ENCODE data around the gene OR2AP1.
"Not testable (repeated sequence)": the region's sequence is repeated elsewhere in the genome, so short reads cannot be mapped to it uniquely, and the experiment has no call there.

The OR2AP1 gene

DNA sequence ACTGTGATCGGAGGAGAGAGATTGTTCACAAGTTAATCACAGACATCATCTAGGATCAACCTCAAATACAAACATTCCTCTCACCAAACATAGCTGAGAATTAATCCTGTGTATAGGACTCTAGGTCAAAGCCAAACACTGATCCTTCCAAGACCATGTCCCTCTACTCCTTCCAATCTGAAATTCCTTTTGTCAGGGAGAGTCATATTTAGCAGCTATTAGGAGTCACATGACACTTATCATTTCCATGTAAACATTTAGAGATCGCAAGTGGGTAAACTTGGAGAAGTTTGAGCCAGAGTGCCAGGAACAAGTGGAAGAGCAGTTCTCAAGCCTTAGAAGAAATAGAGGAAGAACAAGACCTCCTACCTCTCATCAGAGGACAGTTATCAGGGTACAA lies 13.5 kb downstream of the OR2AP1 start:
- Histone ChIP-seq H2AFZ (ENCODE audit: low read length) (no peak overlapping the region), H2BK120ac (ENCODE audit: low read depth, low read length) (no peak overlapping the region), H3K9me3 (replicated peaks in 1 of 2; ENCODE audit: control insufficient read depth in 2 of 2, insufficient read depth in 1 of 2, low read depth in 1 of 2, low read length in 2 of 2) (no peaks in the 10 kb centered on the region), H3K4me1 (ENCODE audit: control insufficient read depth in 2 of 2, insufficient read depth in 1 of 2, low read depth in 1 of 2, low read length in 2 of 2) (no peaks in the 10 kb centered on the region), H3K79me1 (ENCODE audit: low read depth, low read length) (no peaks in the 10 kb centered on the region), H2BK12ac (ENCODE audit: low read length) (no peak overlapping the region), H3K14ac (ENCODE audit: low read length) (no peak overlapping the region), H3K4ac (ENCODE audit: low read length) (no peak overlapping the region), H4K8ac (ENCODE audit: low read depth, low read length) (no peak overlapping the region), H3K4me2 (ENCODE audit: insufficient read depth, low read length, poor library complexity, severe bottlenecking) (no peak overlapping the region), H3K27ac (replicated peaks; ENCODE audit: low read length) (no peak overlapping the region), H2AK5ac (ENCODE audit: low read depth, low read length) (no peak overlapping the region), H3K18ac (ENCODE audit: low read length) (no peak overlapping the region), H3K9ac (ENCODE audit: low read depth, low read length, poor library complexity) (no peak overlapping the region), H3K4me3 (ENCODE audit: low read length in 2 of 2) (no peak overlapping the region), H3K36me3 (replicated peaks in 1 of 2; ENCODE audit: control insufficient read depth in 2 of 2, insufficient read depth in 2 of 2, low read length in 2 of 2) (no peaks in the 10 kb centered on the region), H2BK15ac (ENCODE audit: low read length) (no peak overlapping the region), H4K91ac (ENCODE audit: low read depth, low read length, poor library complexity) (no peak overlapping the region), H2BK5ac (ENCODE audit: low read length) (no peak overlapping the region), H3K27me3 (ENCODE audit: control insufficient read depth in 3 of 3, insufficient read depth in 3 of 3, low read depth in 1 of 3, low read length in 3 of 3) (no peaks in the 10 kb centered on the region), H3K23ac (ENCODE audit: low read depth, low read length, poor library complexity) (no peak overlapping the region)
- DNase-seq (ENCODE audit: low spot score): no peak
- WGBS, 2 donors (ENCODE audit: extremely low coverage in 2 of 2, insufficient read length in 2 of 2, insufficient replicate concordance in 1 of 2): no CpG with 5 or more reads among the region's 2 CpGs

DNA sequence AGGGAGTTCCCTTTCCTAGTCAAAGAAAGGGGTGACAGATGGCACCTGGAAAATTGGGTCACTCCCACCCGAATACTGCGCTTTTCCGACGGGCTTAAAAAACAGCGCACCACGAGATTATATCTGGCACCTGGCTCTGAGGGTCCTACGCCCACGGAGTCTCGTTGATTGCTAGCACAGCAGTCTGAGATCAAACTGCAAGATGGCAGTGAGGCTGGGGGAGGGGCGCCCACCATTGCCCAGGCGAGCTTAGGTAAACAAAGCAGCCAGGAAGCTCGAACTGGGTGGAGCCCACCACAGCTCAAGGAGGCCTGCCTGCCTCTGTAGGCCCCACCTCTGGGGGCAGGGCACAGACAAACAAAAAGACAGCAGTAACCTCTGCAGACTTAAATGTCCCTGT lies 17.9 kb downstream of the OR2AP1 start:
- H2BK5ac ChIP-seq (ENCODE audit: low read length); H3K4me2 ChIP-seq (ENCODE audit: insufficient read depth, low read length, poor library complexity, severe bottlenecking); H4K91ac ChIP-seq (ENCODE audit: low read depth, low read length, poor library complexity); H2BK15ac ChIP-seq (ENCODE audit: low read length); H2BK12ac ChIP-seq (ENCODE audit: low read length); H3K18ac ChIP-seq (ENCODE audit: low read length); H3K27ac ChIP-seq (replicated peaks; ENCODE audit: low read length); H3K9ac ChIP-seq (ENCODE audit: low read depth, low read length, poor library complexity); DNase-seq (ENCODE audit: low spot score); H4K8ac ChIP-seq (ENCODE audit: low read depth, low read length); H3K23ac ChIP-seq (ENCODE audit: low read depth, low read length, poor library complexity); H3K79me1 ChIP-seq (ENCODE audit: low read depth, low read length); H3K36me3 ChIP-seq (replicated peaks in 1 of 2; ENCODE audit: control insufficient read depth in 2 of 2, insufficient read depth in 2 of 2, low read length in 2 of 2); H3K14ac ChIP-seq (ENCODE audit: low read length); H2BK120ac ChIP-seq (ENCODE audit: low read depth, low read length); H3K9me3 ChIP-seq (replicated peaks in 1 of 2; ENCODE audit: control insufficient read depth in 2 of 2, insufficient read depth in 1 of 2, low read depth in 1 of 2, low read length in 2 of 2); H3K4ac ChIP-seq (ENCODE audit: low read length); H3K4me3 ChIP-seq (ENCODE audit: low read length in 2 of 2); H3K27me3 ChIP-seq (ENCODE audit: control insufficient read depth in 3 of 3, insufficient read depth in 3 of 3, low read depth in 1 of 3, low read length in 3 of 3); H2AK5ac ChIP-seq (ENCODE audit: low read depth, low read length); H3K4me1 ChIP-seq (ENCODE audit: control insufficient read depth in 2 of 2, insufficient read depth in 1 of 2, low read depth in 1 of 2, low read length in 2 of 2); H2AFZ ChIP-seq (ENCODE audit: low read length): not testable (repeated sequence)
- no CpG with 5 or more reads among the region's 12 CpGs for WGBS, 2 donors (ENCODE audit: extremely low coverage in 2 of 2, insufficient read length in 2 of 2, insufficient replicate concordance in 1 of 2)

DNA sequence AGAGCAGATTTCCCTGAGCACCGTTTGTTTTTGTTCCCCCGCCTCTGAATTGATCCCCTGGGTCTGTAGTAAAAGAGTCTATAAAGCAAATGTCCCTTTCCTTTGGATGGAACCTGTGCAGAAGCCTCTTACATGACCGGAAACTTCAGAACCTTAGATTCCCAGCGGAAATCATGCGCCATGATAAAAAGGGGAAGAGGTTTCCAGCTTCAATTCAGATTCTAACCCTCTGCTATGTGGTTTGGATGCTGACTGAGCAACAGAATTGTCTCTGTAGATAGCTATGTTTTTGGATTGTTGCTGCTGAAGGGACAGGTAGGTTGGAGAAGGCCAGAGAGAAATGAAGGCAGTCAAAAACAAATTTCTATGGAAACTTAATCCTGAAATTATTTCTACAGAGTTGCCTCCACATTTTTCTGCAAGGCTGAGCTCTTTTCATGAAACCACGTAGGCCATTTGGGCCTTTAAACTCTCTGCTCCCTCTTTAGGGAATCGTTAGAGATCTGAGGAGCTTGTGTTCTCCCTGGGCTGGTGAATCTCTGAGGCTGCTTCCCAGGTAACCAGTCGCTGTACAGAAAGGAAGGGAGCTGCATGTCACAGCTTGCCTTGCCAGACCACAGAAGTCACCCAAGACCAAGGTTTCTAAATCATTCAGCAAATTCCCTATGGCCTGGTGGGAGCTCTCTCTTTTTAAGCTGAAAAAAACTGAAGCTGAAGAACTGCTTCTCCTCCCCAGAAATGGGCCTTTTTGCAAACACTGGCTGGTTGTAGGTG lies 35.7 kb downstream of the OR2AP1 start:
- Histone ChIP-seq H3K27me3 (ENCODE audit: control insufficient read depth in 3 of 3, insufficient read depth in 3 of 3, low read depth in 1 of 3, low read length in 3 of 3) (no peaks in the 10 kb centered on the region), H3K23ac (ENCODE audit: low read depth, low read length, poor library complexity) (no peak overlapping the region), H2BK5ac (ENCODE audit: low read length) (no peak overlapping the region), H3K18ac (ENCODE audit: low read length) (no peak overlapping the region), H2BK120ac (ENCODE audit: low read depth, low read length) (no peak overlapping the region), H3K4ac (ENCODE audit: low read length) (no peak overlapping the region), H3K4me1 (ENCODE audit: control insufficient read depth in 2 of 2, insufficient read depth in 1 of 2, low read depth in 1 of 2, low read length in 2 of 2) (no peaks in the 10 kb centered on the region), H3K9ac (ENCODE audit: low read depth, low read length, poor library complexity) (no peak overlapping the region), H3K9me3 (replicated peaks in 1 of 2; ENCODE audit: control insufficient read depth in 2 of 2, insufficient read depth in 1 of 2, low read depth in 1 of 2, low read length in 2 of 2) (no peaks in the 10 kb centered on the region), H3K14ac (ENCODE audit: low read length) (no peak overlapping the region), H3K79me1 (ENCODE audit: low read depth, low read length) (no peaks in the 10 kb centered on the region), H3K4me2 (ENCODE audit: insufficient read depth, low read length, poor library complexity, severe bottlenecking) (no peak overlapping the region), H3K36me3 (replicated peaks in 1 of 2; ENCODE audit: control insufficient read depth in 2 of 2, insufficient read depth in 2 of 2, low read length in 2 of 2) (no peaks in the 10 kb centered on the region), H2BK12ac (ENCODE audit: low read length) (no peak overlapping the region), H2AK5ac (ENCODE audit: low read depth, low read length) (no peak overlapping the region), H4K91ac (ENCODE audit: low read depth, low read length, poor library complexity) (no peak overlapping the region), H4K8ac (ENCODE audit: low read depth, low read length) (no peak overlapping the region), H2AFZ (ENCODE audit: low read length) (peak overlapping the region; percentile 9), H3K4me3 (ENCODE audit: low read length in 2 of 2) (no peak overlapping the region), H3K27ac (replicated peaks; ENCODE audit: low read length) (no peak overlapping the region), H2BK15ac (ENCODE audit: low read length) (no peak overlapping the region)
- no CpG with 5 or more reads among the region's 8 CpGs for whole genome bisulfite sequencing, 2 donors (ENCODE audit: extremely low coverage in 2 of 2, insufficient read length in 2 of 2, insufficient replicate concordance in 1 of 2)
- DNase-seq (ENCODE audit: low spot score): no peak

GRCh38 chr12:55610598-55610997 lies 38.3 kb downstream of the OR2AP1 start:
- no peaks in the 10 kb centered on the region for H3K79me1 ChIP-seq (ENCODE audit: low read depth, low read length)
- no peak overlapping the region for H4K91ac ChIP-seq (ENCODE audit: low read depth, low read length, poor library complexity)
- no peak overlapping the region for H2BK12ac ChIP-seq (ENCODE audit: low read length)
- no peak overlapping the region for H3K27ac ChIP-seq (replicated peaks; ENCODE audit: low read length)
- no peak overlapping the region for H2BK120ac ChIP-seq (ENCODE audit: low read depth, low read length)
- H3K27me3 ChIP-seq (ENCODE audit: control insufficient read depth in 3 of 3, insufficient read depth in 3 of 3, low read depth in 1 of 3, low read length in 3 of 3): no peaks in the 10 kb centered on the region
- no peak overlapping the region for H3K4me3 ChIP-seq (ENCODE audit: low read length in 2 of 2)
- H3K9me3 ChIP-seq (replicated peaks in 1 of 2; ENCODE audit: control insufficient read depth in 2 of 2, insufficient read depth in 1 of 2, low read depth in 1 of 2, low read length in 2 of 2): no peaks in the 10 kb centered on the region
- H3K4me1 ChIP-seq (ENCODE audit: control insufficient read depth in 2 of 2, insufficient read depth in 1 of 2, low read depth in 1 of 2, low read length in 2 of 2): no peaks in the 10 kb centered on the region
- no peaks in the 10 kb centered on the region for H3K36me3 ChIP-seq (replicated peaks in 1 of 2; ENCODE audit: control insufficient read depth in 2 of 2, insufficient read depth in 2 of 2, low read length in 2 of 2)
- H2AFZ ChIP-seq (ENCODE audit: low read length): no peak overlapping the region
- no peak overlapping the region for H4K8ac ChIP-seq (ENCODE audit: low read depth, low read length)
- no peak overlapping the region for H3K23ac ChIP-seq (ENCODE audit: low read depth, low read length, poor library complexity)
- no peak for DNase-seq (ENCODE audit: low spot score)
- H3K14ac ChIP-seq (ENCODE audit: low read length): no peak overlapping the region
- H2BK5ac ChIP-seq (ENCODE audit: low read length): no peak overlapping the region
- no peak overlapping the region for H3K4ac ChIP-seq (ENCODE audit: low read length)
- H2AK5ac ChIP-seq (ENCODE audit: low read depth, low read length): no peak overlapping the region
- no peak overlapping the region for H3K4me2 ChIP-seq (ENCODE audit: insufficient read depth, low read length, poor library complexity, severe bottlenecking)
- WGBS, 2 donors (ENCODE audit: extremely low coverage in 2 of 2, insufficient read length in 2 of 2, insufficient replicate concordance in 1 of 2): no CpG with 5 or more reads among the region's 1 CpG
- H2BK15ac ChIP-seq (ENCODE audit: low read length): no peak overlapping the region
- H3K9ac ChIP-seq (ENCODE audit: low read depth, low read length, poor library complexity): no peak overlapping the region
- no peak overlapping the region for H3K18ac ChIP-seq (ENCODE audit: low read length)
